B cell (primary cell): ENCODE results near the gene PDZRN3.

Experiments used
- EZH2 ChIP-seq: IDR thresholded peaks from 2 replicates; pipeline ENCODE4 v1.6.1; 2012; ENCODE audit warnings: borderline replicate concordance, low read depth, mild to moderate bottlenecking, moderate library complexity, low read length; ENCODE audit not compliant: insufficient read depth, poor library complexity, severe bottlenecking
- TF ChIP-seq, protein P1 (sequence below): fragments of 200-600 bp; IDR thresholded peaks from one replicate; pipeline ENCODE4 v1.8.0; 2022; ENCODE audit warnings: antibody characterized with exemption, mild to moderate bottlenecking

DNA sequence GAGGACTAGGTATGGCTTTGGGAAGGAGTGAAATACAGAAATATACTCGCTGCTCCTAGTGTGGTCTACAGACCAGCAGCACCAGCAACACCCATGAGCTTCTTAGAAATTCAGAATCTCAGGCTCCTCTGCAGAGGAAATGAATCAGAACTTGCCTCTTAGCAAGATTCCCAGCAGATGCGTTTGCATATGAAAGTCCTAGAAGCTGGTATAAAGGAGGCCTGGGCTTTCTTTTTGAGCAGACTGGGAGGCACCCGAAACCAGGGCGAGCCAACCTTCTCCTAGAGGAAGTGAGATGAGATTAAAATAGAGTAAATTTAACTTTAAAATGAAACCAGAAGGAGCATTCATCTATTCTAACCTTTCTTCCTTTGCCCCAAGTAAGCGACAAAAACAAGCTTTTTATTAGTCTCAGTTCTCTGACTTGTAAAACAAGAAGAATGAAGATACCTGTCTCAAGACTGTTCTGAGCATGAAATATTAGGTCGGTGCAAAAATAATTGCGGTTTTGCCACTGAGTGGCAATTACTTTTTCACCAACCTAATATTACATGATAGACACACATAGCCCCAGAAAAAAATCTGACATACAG lies 140.0 kb downstream of the PDZRN3 start:
- TF ChIP-seq EZH2: no peak
- TF ChIP-seq, protein P1, sequence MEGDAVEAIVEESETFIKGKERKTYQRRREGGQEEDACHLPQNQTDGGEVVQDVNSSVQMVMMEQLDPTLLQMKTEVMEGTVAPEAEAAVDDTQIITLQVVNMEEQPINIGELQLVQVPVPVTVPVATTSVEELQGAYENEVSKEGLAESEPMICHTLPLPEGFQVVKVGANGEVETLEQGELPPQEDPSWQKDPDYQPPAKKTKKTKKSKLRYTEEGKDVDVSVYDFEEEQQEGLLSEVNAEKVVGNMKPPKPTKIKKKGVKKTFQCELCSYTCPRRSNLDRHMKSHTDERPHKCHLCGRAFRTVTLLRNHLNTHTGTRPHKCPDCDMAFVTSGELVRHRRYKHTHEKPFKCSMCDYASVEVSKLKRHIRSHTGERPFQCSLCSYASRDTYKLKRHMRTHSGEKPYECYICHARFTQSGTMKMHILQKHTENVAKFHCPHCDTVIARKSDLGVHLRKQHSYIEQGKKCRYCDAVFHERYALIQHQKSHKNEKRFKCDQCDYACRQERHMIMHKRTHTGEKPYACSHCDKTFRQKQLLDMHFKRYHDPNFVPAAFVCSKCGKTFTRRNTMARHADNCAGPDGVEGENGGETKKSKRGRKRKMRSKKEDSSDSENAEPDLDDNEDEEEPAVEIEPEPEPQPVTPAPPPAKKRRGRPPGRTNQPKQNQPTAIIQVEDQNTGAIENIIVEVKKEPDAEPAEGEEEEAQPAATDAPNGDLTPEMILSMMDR: no peak
